ENCODE data around the gene CD36. TPM values are rescaled to one million over a fixed set of nuclear protein-coding genes. Genes with fewer than 3 reads are reported as not detected.
A peak's percentile ranks its signal among the peaks of the same experiment; 100 is the strongest.

CD36 gene
- total RNA-seq, 4 donors from 2014 or later: 1.2 to 85.5 (median 11.0) TPM

DNA sequence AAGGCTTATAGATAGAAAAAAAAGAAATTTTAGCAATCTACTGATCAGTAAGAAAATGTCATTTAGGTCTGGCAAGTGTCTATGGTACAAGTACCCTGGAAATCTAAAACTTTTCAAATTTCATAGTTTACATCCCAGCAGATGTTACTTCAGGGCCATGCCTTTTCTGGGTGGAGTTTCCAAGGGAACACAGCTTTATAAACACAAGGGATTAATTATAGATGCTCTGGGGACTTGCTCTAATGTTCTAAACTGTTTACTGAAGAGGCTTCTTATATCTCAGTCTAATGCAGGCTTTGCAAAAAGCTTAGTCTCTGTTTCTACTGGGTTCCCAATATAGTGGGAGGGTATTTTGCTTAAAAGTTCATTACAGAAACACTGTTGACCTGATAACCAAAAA lies 3.1 kb downstream of the CD36 start:
- DNase-seq: no peak
- no peak for TF ChIP-seq POLR2A (IDR thresholded peaks at IDR 0.05)
- TF ChIP-seq, protein P1, sequence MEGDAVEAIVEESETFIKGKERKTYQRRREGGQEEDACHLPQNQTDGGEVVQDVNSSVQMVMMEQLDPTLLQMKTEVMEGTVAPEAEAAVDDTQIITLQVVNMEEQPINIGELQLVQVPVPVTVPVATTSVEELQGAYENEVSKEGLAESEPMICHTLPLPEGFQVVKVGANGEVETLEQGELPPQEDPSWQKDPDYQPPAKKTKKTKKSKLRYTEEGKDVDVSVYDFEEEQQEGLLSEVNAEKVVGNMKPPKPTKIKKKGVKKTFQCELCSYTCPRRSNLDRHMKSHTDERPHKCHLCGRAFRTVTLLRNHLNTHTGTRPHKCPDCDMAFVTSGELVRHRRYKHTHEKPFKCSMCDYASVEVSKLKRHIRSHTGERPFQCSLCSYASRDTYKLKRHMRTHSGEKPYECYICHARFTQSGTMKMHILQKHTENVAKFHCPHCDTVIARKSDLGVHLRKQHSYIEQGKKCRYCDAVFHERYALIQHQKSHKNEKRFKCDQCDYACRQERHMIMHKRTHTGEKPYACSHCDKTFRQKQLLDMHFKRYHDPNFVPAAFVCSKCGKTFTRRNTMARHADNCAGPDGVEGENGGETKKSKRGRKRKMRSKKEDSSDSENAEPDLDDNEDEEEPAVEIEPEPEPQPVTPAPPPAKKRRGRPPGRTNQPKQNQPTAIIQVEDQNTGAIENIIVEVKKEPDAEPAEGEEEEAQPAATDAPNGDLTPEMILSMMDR (IDR thresholded peaks at IDR 0.05): no peak
- H3K4me1 ChIP-seq: peaks cover 4 to 41% (median 10%) of the 10 kb centered on the region in 3 donors
- H3K9me3 ChIP-seq: no peaks in the 10 kb centered on the region
- peak overlapping the region in 1 of 4 donors; percentile 11 for H3K4me3 ChIP-seq
- intact Hi-C loops (cut with DNase I): no loop called here
- peak overlapping the region in 2 of 4 donors; percentile 24 to 75 for H3K27ac ChIP-seq
- H3K27me3 ChIP-seq: no peaks in the 10 kb centered on the region
- H3K36me3 ChIP-seq: no peaks in the 10 kb centered on the region

DNA sequence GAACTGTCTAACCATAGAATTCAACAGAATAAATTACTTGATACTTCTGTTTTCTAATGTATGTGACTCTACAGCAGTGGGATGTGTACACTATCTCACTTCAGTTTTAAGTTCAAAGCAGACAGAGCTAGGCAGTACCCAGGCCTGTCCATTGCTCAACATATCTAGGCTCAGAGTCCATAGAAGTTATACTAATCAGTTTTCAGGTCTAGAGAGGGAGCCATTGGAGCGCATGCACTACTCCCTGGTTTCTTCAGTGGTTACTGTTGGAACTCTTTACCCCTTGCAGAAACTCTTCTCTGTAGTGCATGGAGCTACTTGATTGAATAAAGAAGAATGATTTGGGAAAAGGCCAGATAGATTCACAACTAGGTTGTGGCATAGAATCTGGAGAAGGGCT lies 4.4 kb downstream of the CD36 start:
- Histone ChIP-seq H3K27ac (peak overlapping the region; percentile 49 to 75 (median 64)), H3K4me3 (no peak overlapping the region), H3K36me3 (no peaks in the 10 kb centered on the region), H3K4me1 (peaks cover 4 to 47% (median 10%) of the 10 kb centered on the region in 3 donors), H3K27me3 (no peaks in the 10 kb centered on the region), H3K9me3 (no peaks in the 10 kb centered on the region)
- DNase-seq: no peak
- TF ChIP-seq POLR2A (IDR thresholded peaks at IDR 0.05): no peak
- TF ChIP-seq, protein P1 (IDR thresholded peaks at IDR 0.05): no peak
- 82 to 88% methylated on average over 1 of the region's 1 CpG for WGBS, 2 donors
- intact Hi-C loops (cut with DNase I): no loop called here

DNA sequence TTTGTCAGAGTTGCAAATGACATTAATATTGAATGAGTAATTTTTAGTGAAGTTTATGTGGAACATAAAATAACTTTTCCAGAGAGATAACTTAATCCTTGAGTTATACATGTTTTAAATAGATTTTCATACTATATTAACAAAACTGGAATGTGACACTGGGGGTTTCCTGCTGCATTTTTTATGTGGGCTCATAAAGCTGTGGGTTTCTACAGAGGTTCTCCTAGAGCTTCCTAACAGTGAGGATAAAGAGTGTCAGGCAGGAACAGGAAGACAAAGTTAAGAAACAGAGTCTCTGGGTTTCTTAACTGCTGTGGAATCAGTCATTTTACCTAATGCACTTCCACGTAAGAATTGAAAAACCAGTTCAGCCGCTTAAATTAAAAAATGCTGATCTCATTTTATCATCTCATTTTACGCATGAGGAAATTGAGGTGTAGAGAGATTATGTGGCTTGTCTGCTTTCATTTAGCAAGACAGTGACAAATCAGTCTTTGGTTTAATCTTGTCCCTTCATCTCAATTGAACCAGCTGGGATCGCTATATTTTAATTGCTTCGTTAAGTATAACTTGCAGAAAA lies 5.0 kb downstream of the CD36 start:
- TF ChIP-seq, protein P1 (IDR thresholded peaks at IDR 0.05): no peak
- no peak for TF ChIP-seq POLR2A (IDR thresholded peaks at IDR 0.05)
- 43 to 46% methylated on average over 5 of the region's 5 CpGs for WGBS, 2 donors

DNA sequence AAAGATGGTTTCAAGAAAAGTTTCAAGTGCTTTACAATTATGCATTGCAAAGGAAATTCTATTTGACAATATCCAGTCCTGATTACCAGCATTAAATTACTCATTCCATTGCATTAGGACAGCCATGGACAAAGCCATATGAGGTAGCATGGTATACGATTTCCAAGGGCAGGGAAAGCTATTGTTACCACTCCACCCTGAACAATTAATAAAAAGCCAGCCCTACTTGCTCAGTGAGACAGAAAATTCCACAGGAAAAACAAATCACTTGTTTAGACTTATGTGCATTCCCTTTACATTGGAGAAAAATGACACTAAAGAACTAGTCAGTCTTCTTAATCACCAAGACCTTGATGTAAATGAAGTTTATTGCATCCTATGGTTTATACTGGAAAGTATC lies 5.6 kb downstream of the CD36 start:
- WGBS, 2 donors: 20 to 21% methylated on average over 1 of the region's 1 CpG
- no peak for DNase-seq
- H3K27me3 ChIP-seq: no peaks in the 10 kb centered on the region
- H3K4me1 ChIP-seq: peaks cover 4 to 49% (median 10%) of the 10 kb centered on the region in 3 donors
- TF ChIP-seq, protein P1 (IDR thresholded peaks at IDR 0.05): no peak
- no peak for TF ChIP-seq POLR2A (IDR thresholded peaks at IDR 0.05)
- peak overlapping the region in 3 of 4 donors; percentile 10 to 75 (median 71) for H3K27ac ChIP-seq
- intact Hi-C loops (cut with DNase I): no loop called here
- no peaks in the 10 kb centered on the region for H3K9me3 ChIP-seq
- no peaks in the 10 kb centered on the region for H3K36me3 ChIP-seq
- no peak overlapping the region for H3K4me3 ChIP-seq

More for the DNA sequence above, 5.0 kb downstream of the CD36 start:
- intact Hi-C loops (cut with DNase I): no loop called here
- no peaks in the 10 kb centered on the region for H3K9me3 ChIP-seq
- no peaks in the 10 kb centered on the region for H3K27me3 ChIP-seq
- H3K36me3 ChIP-seq: no peaks in the 10 kb centered on the region
- DNase-seq: no peak
- H3K4me3 ChIP-seq: no peak overlapping the region
- peaks cover 4 to 49% (median 10%) of the 10 kb centered on the region in 3 donors for H3K4me1 ChIP-seq
- H3K27ac ChIP-seq: peak overlapping the region; percentile 17 to 75 (median 64)

DNA sequence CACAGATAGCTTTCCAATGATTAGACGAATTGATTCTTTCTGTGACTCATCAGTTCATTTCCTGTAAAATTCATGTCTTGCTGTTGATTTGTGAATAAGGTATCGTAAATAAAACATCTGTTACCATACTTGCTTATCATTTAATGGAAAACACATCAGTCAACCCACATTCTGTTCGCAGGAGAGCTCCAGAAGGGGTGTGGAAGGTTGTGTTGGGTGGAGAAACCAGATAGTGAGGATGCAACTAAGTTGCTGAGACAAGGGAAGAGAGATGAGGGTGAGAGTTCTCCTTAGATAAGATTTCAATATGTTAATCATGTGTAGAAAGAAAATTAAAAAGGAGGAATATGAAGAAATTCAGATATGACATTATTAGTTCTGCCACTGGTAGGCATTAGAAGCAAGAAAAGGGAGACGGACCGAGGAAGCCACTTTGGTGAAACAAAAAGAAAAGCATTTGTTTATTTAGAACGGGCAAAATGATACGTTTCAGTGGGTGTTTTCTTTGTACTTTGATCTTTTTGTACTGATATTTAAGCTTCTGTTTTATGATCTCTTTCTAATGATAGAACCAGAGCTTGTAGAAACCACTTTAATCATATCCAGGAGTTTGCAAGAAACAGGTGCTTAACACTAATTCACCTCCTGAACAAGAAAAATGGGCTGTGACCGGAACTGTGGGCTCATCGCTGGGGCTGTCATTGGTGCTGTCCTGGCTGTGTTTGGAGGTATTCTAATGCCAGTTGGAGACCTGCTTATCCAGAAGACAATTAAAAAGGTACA lies 7.8 kb downstream of the CD36 start:
- Histone ChIP-seq H3K4me3 (no peak overlapping the region), H3K27ac (no peak overlapping the region), H3K27me3 (no peaks in the 10 kb centered on the region), H3K36me3 (no peaks in the 10 kb centered on the region), H3K4me1 (peaks cover 4 to 47% (median 10%) of the 10 kb centered on the region in 3 donors), H3K9me3 (no peaks in the 10 kb centered on the region)
- 76 to 78% methylated on average over 9 of the region's 9 CpGs for WGBS, 2 donors
- no peak for DNase-seq
- TF ChIP-seq POLR2A (IDR thresholded peaks at IDR 0.05): no peak
- TF ChIP-seq, protein P1 (IDR thresholded peaks at IDR 0.05): no peak
- intact Hi-C loops (cut with DNase I): no loop called here

Measured in esophagus squamous epithelium (tissue), 5 donors.